Smooth muscle cell (in vitro differentiated cells): ENCODE results near the gene GSTCD. TPM values are rescaled to one million over a fixed set of nuclear protein-coding genes. Genes with fewer than 3 reads are reported as not detected.

Experiments
- DNase-seq: peaks from one replicate; lab custom pipeline; 2025; ENCODE audit not compliant: unreplicated experiment; lab: John Stamatoyannopoulos, UW
- H2AFZ ChIP-seq: fragments of 200-600 bp; sonication (generic); 2 replicates; pipeline ENCODE4 v1.6.0; 2016; ENCODE audit warnings: antibody characterized with exemption, low read depth, mild to moderate bottlenecking
- H3F3A ChIP-seq: fragments of 200-600 bp; sonication (generic); 2 replicates; pipeline ENCODE4 v1.6.0; 2017; ENCODE audit warnings: antibody characterized with exemption, low read depth
- H3K27ac ChIP-seq: fragments of 200-600 bp; sonication (generic); 2 replicates; pipeline ENCODE4 v1.5.1; 2016; ENCODE audit warnings: low read depth, mild to moderate bottlenecking
- H3K27me3 ChIP-seq: fragments of 200-600 bp; sonication (generic); 2 replicates; pipeline ENCODE4 v1.6.1; 2016; ENCODE audit warnings: low read depth, mild to moderate bottlenecking
- H3K36me3 ChIP-seq: fragments of 200-600 bp; sonication (generic); 2 replicates; pipeline ENCODE4 v1.5.1; 2016; ENCODE audit warnings: low read depth
- H3K4me1 ChIP-seq: fragments of 200-600 bp; sonication (generic); 2 replicates; pipeline ENCODE4 v1.5.1; 2016; ENCODE audit warnings: low read depth
- H3K4me2 ChIP-seq: fragments of 200-600 bp; sonication (generic); 2 replicates; pipeline ENCODE4 v1.6.0; 2016; ENCODE audit warnings: mild to moderate bottlenecking
- H3K4me3 ChIP-seq: fragments of 200-600 bp; sonication (generic); 2 replicates; pipeline ENCODE4 v1.5.1; 2016; ENCODE audit warnings: mild to moderate bottlenecking
- H3K79me2 ChIP-seq: fragments of 200-600 bp; sonication (generic); 2 replicates; pipeline ENCODE4 v1.6.0; 2016; ENCODE audit warnings: low read depth, mild to moderate bottlenecking
- H3K9ac ChIP-seq: fragments of 200-600 bp; sonication (generic); 2 replicates; pipeline ENCODE4 v1.6.0; 2016; ENCODE audit warnings: low read depth
- H3K9me3 ChIP-seq: fragments of 200-600 bp; sonication (generic); replicated peaks from 2 replicates; pipeline ENCODE4 v1.5.1; 2016; ENCODE audit warnings: low read depth
- H4K20me1 ChIP-seq: fragments of 200-600 bp; sonication (generic); 2 replicates; pipeline ENCODE4 v1.6.0; 2016; ENCODE audit warnings: low read depth
- CTCF ChIP-seq: fragments of 200-600 bp; sonication (generic); IDR thresholded peaks from 2 replicates; pipeline ENCODE4 v1.5.1; 2017; ENCODE audit warnings: borderline replicate concordance, mild to moderate bottlenecking, antibody characterized with exemption; ENCODE audit not compliant: insufficient read depth, poor library complexity, severe bottlenecking
- WGBS: methylation state at CpG from one replicate; pipeline ENCODE4 v1.1.7; 2016; ENCODE audit warnings: low lambda C conversion rate; 5-methylcytosine and 5-hydroxymethylcytosine counted together
- polyA plus RNA-seq: library from polyadenylated mRNA; unstranded; fragments of >200 nt; fragmentation: Nextera tagmentation; extraction: Ambion mirVana; gene quantifications from 2 replicates; pipeline ENCODE4 v1.2.1, GENCODE V29; 2016
- total RNA-seq: library from RNA; depleted of rRNA; stranded (reverse); fragments of >200 nt; gene quantifications from 2 replicates; pipeline ENCODE4 v1.2.3, GENCODE V29; 2014

The GSTCD gene
- 10.5 and 22.3 TPM in 2 replicates for total RNA-seq
- polyA plus RNA-seq, result 4.2 and 5.6 TPM in 2 replicates

GRCh38 chr4:105708181-105709080 is at the start of gene GSTCD, which contains the start of gene INTS12:
GSTCD (plus strand) TSS chr4:105708784; CDS start chr4:105717614, 8,830 bp downstream.
INTS12 (minus strand) TSS chr4:105708689; CDS start chr4:105700005, 8,684 bp downstream.
- Histone ChIP-seq H3K79me2 (peaks cover 59% of the 10 kb centered on the region), H4K20me1 (no peaks in the 10 kb centered on the region), H2AFZ (peak within 1 kb of the TSS; percentile 95), H3K27me3 (no peaks in the 10 kb centered on the region), H3K9ac (peak within 1 kb of the TSS; percentile 90), H3K4me2 (peak within 1 kb of the TSS; percentile 96), H3K9me3 (no peaks in the 10 kb centered on the region), H3F3A (no peaks in the 10 kb centered on the region), H3K36me3 (no peaks in the 10 kb centered on the region), H3K27ac (peak within 1 kb of the TSS; percentile 84), H3K4me3 (peak within 1 kb of the TSS; percentile 84), H3K4me1 (peaks cover 17% of the 10 kb centered on the region)
- peak; percentile 74 for DNase-seq
- under 1% methylated on average over 62 of the region's 63 CpGs for WGBS
- no peak for TF ChIP-seq CTCF

DNA sequence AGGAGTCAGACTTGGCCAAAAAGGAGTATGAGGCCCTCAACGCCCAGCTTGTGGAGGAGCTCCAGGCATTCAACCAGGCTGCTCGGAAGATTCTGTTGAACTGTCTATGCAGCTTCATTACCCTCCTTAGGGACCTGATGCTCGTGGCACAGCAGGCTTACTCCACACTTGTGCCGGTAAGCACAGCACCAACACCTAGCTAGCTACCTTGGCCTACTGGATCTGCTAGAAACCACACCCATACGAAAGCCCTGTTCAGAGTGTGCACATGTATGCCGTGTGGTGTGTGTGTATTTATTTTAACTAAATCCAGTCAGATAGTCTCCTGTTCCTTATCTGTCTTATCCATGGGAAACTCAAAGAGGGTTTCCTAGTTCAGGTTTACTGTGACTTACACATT is 49.4 kb upstream of the GSTCD start:
- H3K36me3 ChIP-seq, result no peaks in the 10 kb centered on the region

GRCh38 chr4:105661028-105661427 is 47.6 kb upstream of the GSTCD start:
- WGBS, result 96% methylated on average over 3 of the region's 3 CpGs
- Histone ChIP-seq H3K27ac (no peak overlapping the region), H3K79me2 (no peaks in the 10 kb centered on the region), H3K9ac (no peak overlapping the region), H3K4me2 (no peak overlapping the region), H3K27me3 (peaks cover 6% of the 10 kb centered on the region), H3K4me1 (no peaks in the 10 kb centered on the region), H3F3A (no peaks in the 10 kb centered on the region), H2AFZ (no peak overlapping the region), H4K20me1 (no peaks in the 10 kb centered on the region), H3K4me3 (no peak overlapping the region), H3K36me3 (no peaks in the 10 kb centered on the region), H3K9me3 (no peaks in the 10 kb centered on the region)
- no peak for TF ChIP-seq CTCF
- DNase-seq, result no peak

More for the DNA sequence above, 49.4 kb upstream of the GSTCD start:
- H3K27ac ChIP-seq, result no peak overlapping the region
- peaks cover 25% of the 10 kb centered on the region for H3K27me3 ChIP-seq
- no peak overlapping the region for H3K9ac ChIP-seq
- DNase-seq, result no peak
- no peak overlapping the region for H3K4me2 ChIP-seq
- H3K9me3 ChIP-seq, result no peaks in the 10 kb centered on the region
- no peaks in the 10 kb centered on the region for H3K4me1 ChIP-seq
- no peak overlapping the region for H2AFZ ChIP-seq
- H3K79me2 ChIP-seq, result no peaks in the 10 kb centered on the region
- no peaks in the 10 kb centered on the region for H3F3A ChIP-seq
- H4K20me1 ChIP-seq, result no peaks in the 10 kb centered on the region
- H3K4me3 ChIP-seq, result no peak overlapping the region
- TF ChIP-seq CTCF, result no peak
- WGBS, result 89% methylated on average over 6 of the region's 6 CpGs
